WTC11 (cell line): ENCODE data around the gene GPR17. TPM values are rescaled to one million over a fixed set of nuclear protein-coding genes. Genes with fewer than 3 reads are reported as not detected.

Experiments
- ATAC-seq: fragments of 200-7000 bp; cut with Tn5 transposase; 2 replicates; pipeline ENCODE4 v1.10.0; 2021; ENCODE audit warnings: mild to moderate bottlenecking, moderate library complexity
- CTCF ChIA-PET: fragments of 300-600 bp; sonication (Branson Sonifier 250); formaldehyde crosslinking; loops from one replicate; lab custom pipeline; 2021; ENCODE audit warnings: antibody characterized with exemption; lab: Charles Lee
- POLR2A ChIA-PET: fragments of 350-600 bp; sonication (Branson Sonifier 250); formaldehyde crosslinking; loops from one replicate; lab custom pipeline; 2021; ENCODE audit warnings: antibody characterized with exemption; lab: Charles Lee
- DNase-seq: peaks from one replicate; pipeline ENCODE4 v3.0.0; 2021; ENCODE audit warnings: low spot score
- H3K27ac Mint-ChIP-seq: 2 replicates; pipeline ENCODE4 v1.8.0; 2021; ENCODE audit warnings: mixed read lengths
- H3K27me3 Mint-ChIP-seq: 2 replicates; pipeline ENCODE4 v1.8.0; 2021; ENCODE audit warnings: low read depth, mild to moderate bottlenecking, moderate library complexity, mixed read lengths
- H3K36me3 Mint-ChIP-seq: 2 replicates; pipeline ENCODE4 v1.8.0; 2021; ENCODE audit warnings: mixed read lengths
- H3K4me1 Mint-ChIP-seq: 2 replicates; pipeline ENCODE4 v1.8.0; 2022; ENCODE audit warnings: mixed read lengths
- H3K4me3 Mint-ChIP-seq: 2 replicates; pipeline ENCODE4 v1.8.0; 2021; ENCODE audit warnings: mild to moderate bottlenecking, moderate library complexity, mixed read lengths
- H3K9me3 Mint-ChIP-seq: 2 replicates; pipeline ENCODE4 v1.8.0; 2021; ENCODE audit warnings: mixed read lengths
- ATF2 ChIP-seq: sonication (generic); formaldehyde crosslinking; IDR thresholded peaks from 2 replicates; pipeline ENCODE4 v1.8.1; 2022; ENCODE audit warnings: low read depth, missing genetic modification reagents, borderline replicate concordance
- FOXJ3 ChIP-seq: sonication (generic); formaldehyde crosslinking; IDR thresholded peaks from 2 replicates; pipeline ENCODE4 v1.9.0; 2021; ENCODE audit warnings: missing genetic modification reagents, mild to moderate bottlenecking, borderline replicate concordance
- HMGXB4 ChIP-seq: sonication (generic); formaldehyde crosslinking; IDR thresholded peaks from 2 replicates; pipeline ENCODE4 v1.8.1; 2023; ENCODE audit warnings: mild to moderate bottlenecking, moderate library complexity, missing genetic modification reagents
- IRF2 ChIP-seq: sonication (generic); formaldehyde crosslinking; IDR thresholded peaks from 2 replicates; pipeline ENCODE4 v1.8.0; 2022; ENCODE audit warnings: low read depth, missing genetic modification reagents, borderline replicate concordance
- JUN ChIP-seq: sonication (generic); formaldehyde crosslinking; IDR thresholded peaks from 2 replicates; pipeline ENCODE4 v1.8.0; 2023; ENCODE audit warnings: mild to moderate bottlenecking, missing genetic modification reagents
- MLX ChIP-seq: sonication (generic); formaldehyde crosslinking; IDR thresholded peaks from 2 replicates; pipeline ENCODE4 v1.8.1; 2023; ENCODE audit warnings: mild to moderate bottlenecking, missing genetic modification reagents, moderate library complexity
- SOX15 ChIP-seq: fragments of 250-450 bp; sonication (Bioruptor Pico); IDR thresholded peaks from 2 replicates; pipeline ENCODE4 v1.9.0; 2021; ENCODE audit warnings: mild to moderate bottlenecking
- STAT6 ChIP-seq: sonication (generic); formaldehyde crosslinking; conservative IDR thresholded peaks from 2 replicates; pipeline ENCODE4 v1.8.1; 2023; ENCODE audit warnings: mild to moderate bottlenecking, low read depth, missing genetic modification reagents, moderate library complexity
- TEAD4 ChIP-seq: sonication (generic); formaldehyde crosslinking; IDR thresholded peaks from 2 replicates; pipeline ENCODE4 v1.8.0; 2022; ENCODE audit warnings: mild to moderate bottlenecking, missing genetic modification reagents
- ZBTB21 ChIP-seq: sonication (generic); formaldehyde crosslinking; IDR thresholded peaks from 2 replicates; pipeline ENCODE4 v1.8.1; 2023; ENCODE audit warnings: mild to moderate bottlenecking, missing genetic modification reagents, borderline replicate concordance
- ZNF396 ChIP-seq: fragments of 250-450 bp; sonication (Bioruptor Pico); IDR thresholded peaks from 2 replicates; pipeline ENCODE4 v1.8.0; 2021; ENCODE audit warnings: mild to moderate bottlenecking, moderate library complexity, borderline replicate concordance
- total RNA-seq: library from RNA; stranded (reverse); gene quantifications from 3 replicates; pipeline ENCODE4 v1.2.3, GENCODE V29; 2021
- TF ChIP-seq, protein P1 (sequence below): sonication (generic); formaldehyde crosslinking; IDR thresholded peaks from 2 replicates; pipeline ENCODE4 v1.8.0; 2022; ENCODE audit warnings: mild to moderate bottlenecking, missing genetic modification reagents
- TF ChIP-seq, protein P2 (sequence below): fragments of 250-450 bp; sonication (Bioruptor Pico); IDR thresholded peaks from 2 replicates; pipeline ENCODE4 v1.9.0; 2021; ENCODE audit warnings: mild to moderate bottlenecking
- TF ChIP-seq, protein P3 (sequence below): sonication (generic); formaldehyde crosslinking; IDR thresholded peaks from 2 replicates; pipeline ENCODE4 v1.8.0; 2022; ENCODE audit warnings: mild to moderate bottlenecking, missing genetic modification reagents

GPR17 gene
- total RNA-seq, 1 experiment from 2014 or later, result not detected

DNA sequence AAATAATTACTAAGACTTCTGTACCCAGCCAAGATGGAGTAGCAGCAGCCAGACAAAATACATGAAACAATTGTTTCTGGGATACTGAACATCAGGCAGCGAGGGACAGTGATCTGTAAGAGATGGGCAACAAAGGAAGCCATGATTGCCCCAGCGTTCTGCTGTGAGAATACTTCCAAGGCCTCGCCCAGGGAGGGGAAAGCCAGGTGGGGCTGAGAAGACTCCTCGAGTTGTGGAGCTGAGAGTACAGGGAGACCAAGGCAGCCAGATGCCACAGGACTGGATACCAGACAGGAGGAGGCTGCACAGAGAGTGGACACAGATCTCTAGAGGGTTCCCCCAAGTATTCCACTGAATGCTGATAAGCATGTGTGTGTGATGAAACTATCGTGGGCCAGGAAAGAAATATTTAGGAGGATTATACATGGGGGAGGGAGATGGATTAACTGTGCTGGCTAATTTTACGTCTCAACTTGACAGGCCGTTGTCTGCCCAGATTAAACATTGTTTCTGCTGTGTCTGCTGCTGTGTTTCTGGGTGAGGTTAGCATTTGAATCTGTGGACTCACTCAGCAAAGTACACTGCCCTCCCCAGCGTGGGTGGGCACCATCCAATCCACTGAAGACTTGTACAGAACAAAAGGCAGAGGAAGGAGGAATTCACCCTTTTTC is 39.6 kb downstream of the GPR17 start (continued):
- TF ChIP-seq FOXJ3 (no peak), SOX15 (CRISPR knock-in tag) (no peak), IRF2 (CRISPR knock-in tag) (no peak), STAT6 (CRISPR knock-in tag) (no peak), MLX (CRISPR knock-in tag) (no peak), TEAD4 (CRISPR knock-in tag) (no peak)
- TF ChIP-seq, protein P1, sequence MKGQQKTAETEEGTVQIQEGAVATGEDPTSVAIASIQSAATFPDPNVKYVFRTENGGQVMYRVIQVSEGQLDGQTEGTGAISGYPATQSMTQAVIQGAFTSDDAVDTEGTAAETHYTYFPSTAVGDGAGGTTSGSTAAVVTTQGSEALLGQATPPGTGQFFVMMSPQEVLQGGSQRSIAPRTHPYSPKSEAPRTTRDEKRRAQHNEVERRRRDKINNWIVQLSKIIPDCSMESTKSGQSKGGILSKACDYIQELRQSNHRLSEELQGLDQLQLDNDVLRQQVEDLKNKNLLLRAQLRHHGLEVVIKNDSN, result no peak
- TF ChIP-seq, all 79 proteins: peak for 0

- H3K4me3 Mint-ChIP-seq, result no peak overlapping the region
- H3K9me3 Mint-ChIP-seq, result peaks cover 41% of the 10 kb centered on the region
- H3K36me3 Mint-ChIP-seq, result peaks cover 32% of the 10 kb centered on the region
- TF ChIP-seq HMGXB4 (CRISPR knock-in tag) (no peak), ZNF396 (no peak), JUN (CRISPR knock-in tag) (no peak), ATF2 (CRISPR knock-in tag) (no peak), MLX (CRISPR knock-in tag) (no peak), ZBTB21 (CRISPR knock-in tag) (no peak)
- TF ChIP-seq, protein P2, sequence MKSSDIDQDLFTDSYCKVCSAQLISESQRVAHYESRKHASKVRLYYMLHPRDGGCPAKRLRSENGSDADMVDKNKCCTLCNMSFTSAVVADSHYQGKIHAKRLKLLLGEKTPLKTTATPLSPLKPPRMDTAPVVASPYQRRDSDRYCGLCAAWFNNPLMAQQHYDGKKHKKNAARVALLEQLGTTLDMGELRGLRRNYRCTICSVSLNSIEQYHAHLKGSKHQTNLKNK (CRISPR knock-in tag), result no peak
- TF ChIP-seq, protein P3, sequence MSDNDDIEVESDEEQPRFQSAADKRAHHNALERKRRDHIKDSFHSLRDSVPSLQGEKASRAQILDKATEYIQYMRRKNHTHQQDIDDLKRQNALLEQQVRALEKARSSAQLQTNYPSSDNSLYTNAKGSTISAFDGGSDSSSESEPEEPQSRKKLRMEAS (CRISPR knock-in tag), result no peak
- no peak for ATAC-seq
- no peak for DNase-seq
- no peaks in the 10 kb centered on the region for H3K4me1 Mint-ChIP-seq
- CTCF ChIA-PET, result interaction anchor here (0.9 kb wide), 1 partner anchor 26 kb away, joined by 3 read pairs; no protein-coding TSS in a partner anchor
- H3K27me3 Mint-ChIP-seq, result peaks cover 10% of the 10 kb centered on the region
- POLR2A ChIA-PET, result no interaction called here
- H3K27ac Mint-ChIP-seq, result no peak overlapping the region
These were observed 42.5 kb downstream of the GPR17 start for GRCh38 chr2:127688405-127688804.
